ENCODE results near the gene TMX3.

TMX3 gene

DNA sequence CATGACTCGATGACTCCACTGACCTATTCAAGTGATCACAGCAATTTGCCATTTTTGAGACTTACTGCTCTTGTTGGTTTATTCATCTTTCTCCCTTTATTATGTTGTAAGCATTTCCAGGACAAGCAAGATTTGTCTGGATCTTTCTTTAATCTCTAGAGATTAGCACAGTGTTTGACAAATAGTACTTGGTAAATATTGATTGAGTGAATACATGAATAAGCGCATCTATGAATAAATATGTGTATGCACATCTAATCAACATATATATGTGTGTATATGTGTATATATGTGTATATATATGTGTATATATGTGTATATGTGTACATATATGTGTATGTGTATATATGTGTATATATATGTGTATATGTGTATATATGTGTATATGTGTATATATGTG is 7.3 kb downstream of the TMX3 start:
- Histone ChIP-seq H3K4me1 (ENCODE audit: insufficient read depth, low read length) (no peaks in the 10 kb centered on the region), H3K27ac (ENCODE audit: low read depth, low read length) (no peak overlapping the region), H3K36me3 (ENCODE audit: insufficient read depth, low read length) (peaks cover 96% of the 10 kb centered on the region), H3K27me3 (ENCODE audit: insufficient read depth, low read length) (no peaks in the 10 kb centered on the region), H3K9me3 (ENCODE audit: insufficient read depth, low read depth, low read length) (no peaks in the 10 kb centered on the region), H3K4me3 (ENCODE audit: low read length) (no peak overlapping the region), H3K9ac (ENCODE audit: low read depth, low read length) (no peak overlapping the region)
- WGBS, result 100% methylated on average over 1 of the region's 2 CpGs

DNA sequence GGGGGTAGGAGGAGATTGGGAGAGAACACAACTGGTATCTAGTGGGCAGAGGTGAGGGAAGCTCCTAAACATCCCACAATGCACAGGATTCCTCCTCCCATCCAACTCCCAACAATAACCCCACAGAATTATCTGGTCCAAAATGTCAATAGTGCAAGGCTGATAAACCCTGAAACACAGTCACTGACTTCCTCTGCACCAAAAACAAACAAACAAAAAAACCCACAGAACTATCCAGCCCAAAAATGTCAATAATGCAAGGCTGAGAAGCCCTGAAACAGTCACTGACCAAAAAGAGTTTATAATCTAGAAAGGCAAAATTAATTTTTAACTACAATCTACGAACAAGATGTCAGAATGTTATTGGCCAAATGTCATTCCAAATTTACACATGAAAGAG is 9.8 kb downstream of the TMX3 start:
- no peaks in the 10 kb centered on the region for H3K9me3 ChIP-seq (ENCODE audit: insufficient read depth, low read depth, low read length)
- H3K4me3 ChIP-seq (ENCODE audit: low read length), result no peak overlapping the region
- peaks cover 90% of the 10 kb centered on the region for H3K36me3 ChIP-seq (ENCODE audit: insufficient read depth, low read length)
- H3K9ac ChIP-seq (ENCODE audit: low read depth, low read length), result no peak overlapping the region
- H3K27me3 ChIP-seq (ENCODE audit: insufficient read depth, low read length), result no peaks in the 10 kb centered on the region
- H3K27ac ChIP-seq (ENCODE audit: low read depth, low read length), result no peak overlapping the region
- WGBS, result 86% methylated on average over 1 of the region's 1 CpG
- no peaks in the 10 kb centered on the region for H3K4me1 ChIP-seq (ENCODE audit: insufficient read depth, low read length)

DNA sequence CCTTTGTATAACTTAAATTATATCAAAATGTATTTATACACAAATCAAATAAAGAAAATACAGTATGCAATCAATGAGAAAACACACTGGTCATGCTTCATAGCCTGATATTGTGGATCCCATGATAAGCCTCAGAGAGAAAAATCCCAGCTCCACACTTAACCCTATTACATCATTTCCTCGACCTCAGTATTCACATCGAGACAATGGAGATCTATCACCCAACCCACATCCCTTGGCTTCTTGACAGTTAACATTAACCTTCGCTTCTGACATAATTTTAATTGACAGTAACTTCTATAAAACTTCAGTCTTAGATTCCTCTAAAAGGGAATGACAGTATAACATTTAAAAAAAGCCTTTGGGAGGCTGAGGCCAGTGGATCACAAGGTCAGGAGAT is 11.6 kb downstream of the TMX3 start:
- 97% methylated on average over 3 of the region's 3 CpGs for WGBS
- H3K4me3 ChIP-seq (ENCODE audit: low read length), result no peak overlapping the region
- H3K36me3 ChIP-seq (ENCODE audit: insufficient read depth, low read length), result peaks cover 85% of the 10 kb centered on the region
- no peak overlapping the region for H3K9ac ChIP-seq (ENCODE audit: low read depth, low read length)
- H3K27ac ChIP-seq (ENCODE audit: low read depth, low read length), result no peak overlapping the region
- no peaks in the 10 kb centered on the region for H3K9me3 ChIP-seq (ENCODE audit: insufficient read depth, low read depth, low read length)
- no peaks in the 10 kb centered on the region for H3K4me1 ChIP-seq (ENCODE audit: insufficient read depth, low read length)
- no peaks in the 10 kb centered on the region for H3K27me3 ChIP-seq (ENCODE audit: insufficient read depth, low read length)

DNA sequence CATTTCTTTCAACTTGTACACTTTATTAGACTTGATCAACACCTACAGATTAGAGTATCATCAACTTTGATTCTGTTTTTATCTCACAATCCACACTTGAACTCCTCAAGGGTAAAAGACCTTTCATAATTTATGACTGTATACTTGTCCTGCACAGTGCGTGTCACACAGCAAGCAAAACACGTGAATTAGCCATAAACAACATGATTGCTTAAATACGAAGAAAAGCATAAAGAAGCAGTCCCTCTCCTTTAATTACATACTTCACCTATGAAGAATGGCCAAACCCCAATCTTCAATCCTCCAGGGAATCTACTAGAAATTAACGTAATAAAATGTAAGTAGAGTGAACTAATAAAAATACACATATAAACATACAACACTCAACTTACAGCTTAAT is 13.6 kb downstream of the TMX3 start:
- Histone ChIP-seq H3K9me3 (ENCODE audit: insufficient read depth, low read depth, low read length) (no peaks in the 10 kb centered on the region), H3K27ac (ENCODE audit: low read depth, low read length) (no peak overlapping the region), H3K9ac (ENCODE audit: low read depth, low read length) (no peak overlapping the region), H3K36me3 (ENCODE audit: insufficient read depth, low read length) (peaks cover 83% of the 10 kb centered on the region), H3K4me1 (ENCODE audit: insufficient read depth, low read length) (no peaks in the 10 kb centered on the region), H3K4me3 (ENCODE audit: low read length) (no peak overlapping the region), H3K27me3 (ENCODE audit: insufficient read depth, low read length) (no peaks in the 10 kb centered on the region)
- WGBS, result over 99% methylated on average over 3 of the region's 4 CpGs

DNA sequence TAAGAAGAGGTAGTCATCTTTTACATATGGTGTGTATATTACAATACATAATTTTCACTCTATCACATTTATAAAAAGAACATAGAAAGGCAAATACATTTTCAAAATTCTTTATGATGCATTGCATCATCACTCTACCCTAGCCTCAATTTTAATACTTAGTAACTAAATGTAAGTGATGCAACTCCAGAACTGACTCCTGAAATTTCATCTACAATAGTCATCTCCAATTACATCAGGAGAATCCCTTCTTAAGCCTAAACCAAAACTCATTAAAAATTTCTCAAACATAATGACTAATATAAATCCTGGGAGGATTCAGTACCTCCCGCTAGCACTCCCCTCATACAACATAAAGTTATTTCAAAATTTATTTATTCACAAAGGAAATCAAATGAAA is 15.9 kb downstream of the TMX3 start:
- Histone ChIP-seq H3K36me3 (ENCODE audit: insufficient read depth, low read length) (peaks cover 82% of the 10 kb centered on the region), H3K27me3 (ENCODE audit: insufficient read depth, low read length) (no peaks in the 10 kb centered on the region), H3K9me3 (ENCODE audit: insufficient read depth, low read depth, low read length) (peaks cover 4% of the 10 kb centered on the region; the same call in 1 of the 2 replicates), H3K4me1 (ENCODE audit: insufficient read depth, low read length) (no peaks in the 10 kb centered on the region), H3K4me3 (ENCODE audit: low read length) (no peak overlapping the region), H3K27ac (ENCODE audit: low read depth, low read length) (no peak overlapping the region), H3K9ac (ENCODE audit: low read depth, low read length) (no peak overlapping the region)
- WGBS, result 100% methylated on average over 1 of the region's 1 CpG

DNA sequence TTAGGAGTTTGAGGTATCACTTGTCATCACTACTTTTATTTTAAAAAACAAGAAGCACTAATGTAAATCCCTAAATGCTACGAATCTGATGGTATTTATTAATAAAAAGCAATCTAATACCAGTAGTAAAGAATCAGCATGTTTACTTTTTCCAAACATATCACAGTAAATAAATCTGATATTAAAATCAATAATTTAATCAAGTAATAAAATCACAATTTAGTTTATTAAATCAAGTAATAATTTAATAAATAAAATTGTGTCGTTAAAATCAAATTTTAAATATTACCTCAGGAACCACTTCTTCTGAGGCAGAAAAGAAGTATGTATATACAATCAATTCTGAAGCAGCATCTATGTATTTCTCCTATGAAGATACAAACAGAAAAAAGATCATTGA is 18.0 kb downstream of the TMX3 start:
- H3K36me3 ChIP-seq (ENCODE audit: insufficient read depth, low read length), result peaks cover 85% of the 10 kb centered on the region
- H3K4me3 ChIP-seq (ENCODE audit: low read length), result no peak overlapping the region
- no CpG with 5 or more reads among the region's 2 CpGs for WGBS
- no peak overlapping the region for H3K9ac ChIP-seq (ENCODE audit: low read depth, low read length)
- peaks cover 6% of the 10 kb centered on the region; the same call in 1 of the 2 replicates for H3K9me3 ChIP-seq (ENCODE audit: insufficient read depth, low read depth, low read length)
- no peak overlapping the region for H3K27ac ChIP-seq (ENCODE audit: low read depth, low read length)
- H3K27me3 ChIP-seq (ENCODE audit: insufficient read depth, low read length), result no peaks in the 10 kb centered on the region
- no peaks in the 10 kb centered on the region for H3K4me1 ChIP-seq (ENCODE audit: insufficient read depth, low read length)

DNA sequence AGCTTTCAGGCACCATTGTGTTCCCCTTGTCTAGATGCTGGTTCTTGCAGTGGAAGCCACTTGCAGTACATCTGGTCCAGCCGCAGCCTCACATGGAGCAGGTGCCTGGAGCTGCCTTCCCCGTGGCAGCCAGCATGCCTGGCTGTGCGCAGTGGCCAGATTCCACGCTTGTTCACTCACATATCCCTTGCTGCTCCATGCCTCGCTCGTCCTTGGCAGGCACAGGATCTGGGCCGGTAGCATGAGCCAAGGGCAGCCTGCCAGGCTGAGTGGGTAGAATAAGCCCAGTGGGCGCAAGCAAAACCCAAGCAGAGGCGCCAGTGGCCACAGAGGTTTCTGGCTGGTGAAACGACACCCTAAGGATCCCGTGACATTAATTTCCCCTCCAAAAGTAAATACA is 20.6 kb downstream of the TMX3 start:
- Histone ChIP-seq H3K27ac (ENCODE audit: low read depth, low read length) (no peak overlapping the region), H3K4me1 (ENCODE audit: insufficient read depth, low read length) (no peaks in the 10 kb centered on the region), H3K9me3 (ENCODE audit: insufficient read depth, low read depth, low read length) (peaks cover 6% of the 10 kb centered on the region; the same call in 1 of the 2 replicates), H3K9ac (ENCODE audit: low read depth, low read length) (no peak overlapping the region), H3K27me3 (ENCODE audit: insufficient read depth, low read length) (no peaks in the 10 kb centered on the region), H3K4me3 (ENCODE audit: low read length) (no peak overlapping the region), H3K36me3 (ENCODE audit: insufficient read depth, low read length) (peaks cover 86% of the 10 kb centered on the region)
- WGBS, result 97% methylated on average over 11 of the region's 11 CpGs

DNA sequence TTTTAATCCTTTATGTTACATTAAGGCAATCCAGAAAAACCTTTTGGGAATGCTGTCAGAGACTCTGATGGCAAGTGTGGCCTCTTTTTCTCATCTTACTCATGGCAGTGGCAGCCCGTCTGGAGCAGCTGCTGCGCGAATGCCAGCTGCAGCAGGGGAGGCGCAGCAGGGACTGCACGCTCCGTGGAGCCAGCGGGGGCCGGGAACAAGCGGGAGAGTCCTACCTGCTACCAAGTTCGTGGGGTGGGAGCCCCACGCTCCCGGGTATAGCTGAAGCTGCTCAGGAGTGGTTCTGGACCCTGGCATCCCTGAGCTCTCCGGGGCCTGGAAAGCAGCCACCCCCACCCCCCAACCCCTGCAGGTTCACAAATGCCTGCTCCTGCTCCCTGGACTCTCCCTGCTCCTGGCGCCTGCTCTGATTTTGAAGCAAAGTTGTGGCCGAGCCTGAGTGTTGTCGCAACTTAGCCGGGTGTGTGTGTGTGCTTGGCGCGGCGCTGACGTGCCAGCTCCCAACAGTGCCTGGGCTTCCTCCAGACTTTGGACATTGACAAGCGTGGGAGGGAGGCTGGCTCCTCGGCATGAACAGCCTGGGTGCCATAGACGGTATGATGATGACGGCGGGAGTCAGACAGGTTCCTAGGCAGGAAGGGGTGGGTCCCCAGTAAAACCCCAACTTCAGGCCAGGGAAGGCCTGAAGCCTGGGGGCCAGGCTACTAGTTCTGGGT is 21.7 kb downstream of the TMX3 start:
- Histone ChIP-seq H3K9ac (ENCODE audit: low read depth, low read length) (no peak overlapping the region), H3K4me3 (ENCODE audit: low read length) (no peak overlapping the region), H3K27me3 (ENCODE audit: insufficient read depth, low read length) (no peaks in the 10 kb centered on the region), H3K27ac (ENCODE audit: low read depth, low read length) (no peak overlapping the region), H3K4me1 (ENCODE audit: insufficient read depth, low read length) (no peaks in the 10 kb centered on the region), H3K36me3 (ENCODE audit: insufficient read depth, low read length) (peaks cover 91% of the 10 kb centered on the region), H3K9me3 (ENCODE audit: insufficient read depth, low read depth, low read length) (peaks cover 6% of the 10 kb centered on the region; the same call in 1 of the 2 replicates)
- WGBS, result 96% methylated on average over 26 of the region's 26 CpGs

DNA sequence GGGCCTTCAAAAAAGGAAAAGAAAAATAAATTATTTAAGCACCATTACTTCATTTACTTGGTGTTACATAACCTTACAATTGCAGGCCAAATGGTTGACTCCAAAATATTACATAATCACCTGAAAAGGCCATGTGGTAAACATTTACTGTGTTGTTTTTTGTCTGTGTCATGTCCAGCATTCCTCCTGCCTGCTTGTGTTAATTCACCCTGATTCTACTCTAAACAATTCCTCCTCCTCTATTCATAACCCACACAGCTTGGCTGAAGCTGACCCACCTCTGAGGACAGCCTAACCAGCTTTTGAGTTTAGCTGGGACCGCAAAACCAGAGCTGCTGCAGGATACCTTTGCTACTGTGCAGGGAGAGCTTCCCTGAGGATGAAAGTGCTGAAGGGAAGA is 35.4 kb downstream of the TMX3 start:
- peaks cover 100% of the 10 kb centered on the region for H3K36me3 ChIP-seq (ENCODE audit: insufficient read depth, low read length)

DNA sequence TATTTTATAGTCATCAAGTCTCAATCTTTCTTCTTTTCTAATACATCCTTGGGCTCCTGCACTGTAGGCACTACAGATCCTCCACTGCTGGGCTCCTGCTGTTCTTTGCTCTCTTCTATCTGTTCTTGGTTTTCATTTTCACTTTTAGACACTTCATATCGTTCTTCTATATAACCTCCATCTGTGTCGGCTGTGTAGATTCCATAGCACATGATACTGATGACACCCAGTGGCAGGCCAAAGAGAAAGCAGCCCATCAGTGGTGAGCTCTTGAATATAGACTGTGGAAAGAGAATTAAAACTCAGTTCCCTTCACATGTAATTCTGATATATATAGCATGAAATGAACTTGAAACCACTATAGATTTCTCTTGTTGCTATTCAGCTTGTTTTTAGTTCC is 38.0 kb downstream of the TMX3 start:
- no peaks in the 10 kb centered on the region for H3K4me1 ChIP-seq (ENCODE audit: insufficient read depth, low read length)
- no peak overlapping the region for H3K9ac ChIP-seq (ENCODE audit: low read depth, low read length)
- 97% methylated on average over 2 of the region's 2 CpGs for WGBS
- no peak overlapping the region for H3K4me3 ChIP-seq (ENCODE audit: low read length)
- no peak overlapping the region for H3K27ac ChIP-seq (ENCODE audit: low read depth, low read length)
- H3K36me3 ChIP-seq (ENCODE audit: insufficient read depth, low read length), result peaks cover 79% of the 10 kb centered on the region
- no peaks in the 10 kb centered on the region for H3K27me3 ChIP-seq (ENCODE audit: insufficient read depth, low read length)
- no peaks in the 10 kb centered on the region for H3K9me3 ChIP-seq (ENCODE audit: insufficient read depth, low read depth, low read length)

More for the DNA sequence above, 35.4 kb downstream of the TMX3 start:
- Histone ChIP-seq H3K9me3 (ENCODE audit: insufficient read depth, low read depth, low read length) (no peaks in the 10 kb centered on the region), H3K27ac (ENCODE audit: low read depth, low read length) (no peak overlapping the region), H3K4me1 (ENCODE audit: insufficient read depth, low read length) (no peaks in the 10 kb centered on the region), H3K9ac (ENCODE audit: low read depth, low read length) (no peak overlapping the region), H3K4me3 (ENCODE audit: low read length) (no peak overlapping the region), H3K27me3 (ENCODE audit: insufficient read depth, low read length) (no peaks in the 10 kb centered on the region)
- WGBS, result 94% methylated on average over 1 of the region's 1 CpG

DNA sequence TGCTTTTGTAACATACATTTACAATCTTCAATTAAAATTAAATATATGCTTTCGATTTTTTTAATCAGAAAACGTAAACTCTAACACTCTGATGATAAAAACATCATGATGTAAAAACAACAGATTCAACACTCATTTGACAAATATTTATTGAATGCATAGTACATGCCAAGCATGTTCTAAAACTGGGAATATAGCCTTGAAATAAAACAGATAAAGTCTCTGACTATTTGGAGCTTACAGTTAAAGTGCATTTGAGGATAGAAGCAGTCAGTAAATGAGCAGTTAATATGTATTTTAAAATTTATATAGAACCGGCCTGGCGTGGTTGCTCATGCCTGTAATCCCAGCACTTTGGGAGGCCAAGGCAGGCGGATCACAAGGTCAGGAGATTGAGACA is 47.8 kb downstream of the TMX3 start:
- no peaks in the 10 kb centered on the region for H3K27me3 ChIP-seq (ENCODE audit: insufficient read depth, low read length)
- no peaks in the 10 kb centered on the region for H3K4me1 ChIP-seq (ENCODE audit: insufficient read depth, low read length)
- H3K36me3 ChIP-seq (ENCODE audit: insufficient read depth, low read length), result no peaks in the 10 kb centered on the region
- no peak overlapping the region for H3K9ac ChIP-seq (ENCODE audit: low read depth, low read length)
- H3K4me3 ChIP-seq (ENCODE audit: low read length), result no peak overlapping the region
- no peaks in the 10 kb centered on the region for H3K9me3 ChIP-seq (ENCODE audit: insufficient read depth, low read depth, low read length)
- 89% methylated on average over 5 of the region's 5 CpGs for WGBS
- no peak overlapping the region for H3K27ac ChIP-seq (ENCODE audit: low read depth, low read length)

DNA sequence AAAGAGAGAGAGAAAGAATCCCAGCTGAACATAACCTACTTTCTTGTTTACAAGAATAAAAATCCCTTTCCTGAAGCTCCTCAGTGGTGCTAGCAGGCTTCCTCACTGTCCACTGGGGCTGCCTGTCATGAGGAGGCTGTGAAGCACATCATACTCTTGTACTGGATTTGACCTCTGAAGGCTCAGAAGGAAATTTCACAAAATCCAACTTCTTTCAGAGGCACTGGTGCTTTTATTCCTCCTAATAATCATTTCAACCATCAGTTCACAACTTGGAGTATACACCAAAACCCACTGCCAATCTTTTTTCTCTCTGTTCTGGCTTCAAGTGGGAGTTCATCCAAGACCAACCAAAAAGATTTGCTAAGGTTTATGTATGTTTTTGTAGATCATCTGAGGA is 48.5 kb downstream of the TMX3 start:
- no peaks in the 10 kb centered on the region for H3K36me3 ChIP-seq (ENCODE audit: insufficient read depth, low read length)
- no peaks in the 10 kb centered on the region for H3K27me3 ChIP-seq (ENCODE audit: insufficient read depth, low read length)
- H3K4me3 ChIP-seq (ENCODE audit: low read length), result no peak overlapping the region
- no peak overlapping the region for H3K27ac ChIP-seq (ENCODE audit: low read depth, low read length)
- no peak overlapping the region for H3K9ac ChIP-seq (ENCODE audit: low read depth, low read length)
- no peaks in the 10 kb centered on the region for H3K9me3 ChIP-seq (ENCODE audit: insufficient read depth, low read depth, low read length)
- no peaks in the 10 kb centered on the region for H3K4me1 ChIP-seq (ENCODE audit: insufficient read depth, low read length)

All from HUES64 (cell line).